HEK293 (cell line): ENCODE measurements around the gene KIF18B.
"Not testable (repeated sequence)": the region's sequence is repeated elsewhere in the genome, so short reads cannot be mapped to it uniquely, and the experiment has no call there.

Source experiments
- CTCF ChIA-PET: fragments of 350-600 bp; formaldehyde crosslinking; extraction: SDS; loops from one replicate; lab custom pipeline; 2021; ENCODE audit warnings: antibody characterized with exemption; lab: Yijun Ruan, JAX
- POLR2A ChIA-PET: fragments of 300-600 bp; formaldehyde crosslinking; extraction: SDS; loops from one replicate; lab custom pipeline; 2020; ENCODE audit warnings: antibody characterized with exemption, inconsistent platforms; lab: Yijun Ruan, JAX
- H3K27ac ChIP-seq: fragments of 200-500 bp; sonication (Bioruptor generic); 2 replicates; pipeline ENCODE4 v1.5.1; 2014; ENCODE audit warnings: low read depth, low read length, control low read depth, inconsistent platforms; ENCODE audit errors: extremely low read depth
- H3K36me3 ChIP-seq, 2 experiments: fragments of 200-500 bp in 1 of 2; sonication (Bioruptor generic) in 1 of 2; 1 replicate in 1 of 2; 2 replicates in 1 of 2; pipeline ENCODE4 v1.5.1; 2014 to 2017; ENCODE audit warnings: inconsistent platforms in 2 of 2, low read length in 2 of 2; ENCODE audit not compliant: control insufficient read depth in 2 of 2, insufficient read depth in 1 of 2
- H3K4me1 ChIP-seq: fragments of 200-500 bp; sonication (Bioruptor generic); 2 replicates; pipeline ENCODE4 v1.5.1; 2014; ENCODE audit warnings: mild to moderate bottlenecking, low read length, inconsistent platforms; ENCODE audit not compliant: control insufficient read depth, insufficient read depth
- H3K4me3 ChIP-seq: 2 replicates; pipeline ENCODE4 v1.5.1; 2011; ENCODE audit warnings: low read depth, mild to moderate bottlenecking, control low read depth, low read length, moderate library complexity
- H3K9me3 ChIP-seq: fragments of 200-500 bp; sonication (Bioruptor generic); 2 replicates; pipeline ENCODE4 v1.5.1; 2014; ENCODE audit warnings: low read depth, low read length, inconsistent platforms; ENCODE audit not compliant: control insufficient read depth, insufficient read depth
- PRDM1 ChIP-seq: fragments of 450-650 bp; formaldehyde crosslinking; IDR thresholded peaks from 2 replicates; pipeline ENCODE4; 2016; ENCODE audit warnings: missing biosample characterization, missing genetic modification characterization
- YY1 ChIP-seq: fragments of 450-650 bp; formaldehyde crosslinking; IDR thresholded peaks from 2 replicates; pipeline ENCODE4 v1.5.1; 2018; ENCODE audit warnings: missing biosample characterization, missing genetic modification characterization
- ZFP69B ChIP-seq: fragments of 450-650 bp; formaldehyde crosslinking; IDR thresholded peaks from 2 replicates; pipeline ENCODE4 v1.5.1; 2016; ENCODE audit warnings: missing biosample characterization, missing genetic modification characterization
- ZNF221 ChIP-seq: fragments of 450-650 bp; formaldehyde crosslinking; IDR thresholded peaks from 2 replicates; pipeline ENCODE4 v1.5.1; 2017; ENCODE audit warnings: missing biosample characterization, missing genetic modification characterization, borderline replicate concordance
- ZNF394 ChIP-seq: fragments of 450-650 bp; formaldehyde crosslinking; IDR thresholded peaks from 2 replicates; pipeline ENCODE4 v1.5.1; 2016; ENCODE audit warnings: missing biosample characterization, missing genetic modification characterization, mild to moderate bottlenecking, moderate library complexity, borderline replicate concordance
- ZNF423 ChIP-seq: fragments of 450-650 bp; formaldehyde crosslinking; IDR thresholded peaks from 2 replicates; pipeline ENCODE4 v1.5.1; 2016; ENCODE audit warnings: missing biosample characterization, missing genetic modification characterization
- ZNF426 ChIP-seq: fragments of 450-650 bp; formaldehyde crosslinking; IDR thresholded peaks from 2 replicates; pipeline ENCODE4 v1.5.1; 2017; ENCODE audit warnings: missing biosample characterization, missing genetic modification characterization, mild to moderate bottlenecking, inconsistent platforms, moderate library complexity
- ZNF600 ChIP-seq: fragments of 450-650 bp; formaldehyde crosslinking; IDR thresholded peaks from 2 replicates; pipeline ENCODE4 v1.5.1; 2016; ENCODE audit warnings: missing biosample characterization, missing genetic modification characterization
- TF ChIP-seq, protein P1 (sequence below): fragments of 450-650 bp; formaldehyde crosslinking; IDR thresholded peaks from 2 replicates; pipeline ENCODE4 v1.5.1; 2016; ENCODE audit warnings: missing biosample characterization, missing genetic modification characterization
- TF ChIP-seq, protein P2 (sequence below): fragments of 450-650 bp; formaldehyde crosslinking; IDR thresholded peaks from 2 replicates; pipeline ENCODE4 v1.5.1; 2016; ENCODE audit warnings: missing biosample characterization, missing genetic modification characterization
- TF ChIP-seq, protein P3 (sequence below): fragments of 450-650 bp; formaldehyde crosslinking; IDR thresholded peaks from 2 replicates; pipeline ENCODE4 v1.5.1; 2016; ENCODE audit warnings: missing biosample characterization, missing genetic modification characterization, borderline replicate concordance
- TF ChIP-seq, protein P4 (sequence below): fragments of 450-650 bp; formaldehyde crosslinking; IDR thresholded peaks from 2 replicates; pipeline ENCODE4; 2016; ENCODE audit warnings: missing biosample characterization, missing genetic modification characterization
- TF ChIP-seq, protein P5 (sequence below): fragments of 450-650 bp; formaldehyde crosslinking; IDR thresholded peaks from 2 replicates; pipeline ENCODE4 v1.5.1; 2017; ENCODE audit warnings: missing biosample characterization, missing genetic modification characterization

Gene KIF18B

DNA sequence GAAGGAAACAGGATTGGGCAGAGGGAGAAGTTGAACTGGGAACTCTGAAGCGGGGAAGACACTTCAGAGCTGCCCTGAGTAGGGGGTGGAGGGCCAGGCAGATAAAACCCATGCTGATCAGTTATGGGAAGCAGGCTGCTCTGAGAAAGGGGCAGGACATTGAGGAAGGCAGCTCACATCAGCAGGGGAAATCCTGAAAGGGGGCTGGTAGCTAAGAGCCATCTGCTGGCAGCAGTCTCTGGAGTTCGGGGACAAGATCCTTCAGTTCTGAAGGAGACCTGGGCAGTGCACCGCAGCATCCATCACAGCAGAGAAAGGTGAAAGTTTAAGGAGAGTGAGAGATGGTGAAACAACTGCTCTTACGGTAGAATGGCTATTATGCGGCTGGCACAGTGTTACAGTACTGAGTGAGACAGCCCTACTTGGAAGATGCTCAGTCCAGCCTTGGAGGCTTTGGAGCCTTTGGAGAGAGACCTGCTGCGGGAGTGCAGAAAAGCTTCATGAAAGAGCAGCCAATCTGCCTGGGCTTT is 5.4 kb upstream of the KIF18B start:
- Histone ChIP-seq H3K4me3 (no peak overlapping the region), H3K27ac (no peak overlapping the region), H3K9me3 (no peaks in the 10 kb centered on the region), H3K36me3 (no peaks in the 10 kb centered on the region), H3K4me1 (no peaks in the 10 kb centered on the region)
- TF ChIP-seq PRDM1 (tag by site-specific recombination) (0 out of 2 replicates have a peak, but pooled peaks have one; percentile 19), ZNF221 (no peak), ZNF600 (tag by site-specific recombination) (peak; percentile 31; the same call in 1 of the 2 replicates), YY1 (tag by site-specific recombination) (no peak)
- TF ChIP-seq, protein P1, sequence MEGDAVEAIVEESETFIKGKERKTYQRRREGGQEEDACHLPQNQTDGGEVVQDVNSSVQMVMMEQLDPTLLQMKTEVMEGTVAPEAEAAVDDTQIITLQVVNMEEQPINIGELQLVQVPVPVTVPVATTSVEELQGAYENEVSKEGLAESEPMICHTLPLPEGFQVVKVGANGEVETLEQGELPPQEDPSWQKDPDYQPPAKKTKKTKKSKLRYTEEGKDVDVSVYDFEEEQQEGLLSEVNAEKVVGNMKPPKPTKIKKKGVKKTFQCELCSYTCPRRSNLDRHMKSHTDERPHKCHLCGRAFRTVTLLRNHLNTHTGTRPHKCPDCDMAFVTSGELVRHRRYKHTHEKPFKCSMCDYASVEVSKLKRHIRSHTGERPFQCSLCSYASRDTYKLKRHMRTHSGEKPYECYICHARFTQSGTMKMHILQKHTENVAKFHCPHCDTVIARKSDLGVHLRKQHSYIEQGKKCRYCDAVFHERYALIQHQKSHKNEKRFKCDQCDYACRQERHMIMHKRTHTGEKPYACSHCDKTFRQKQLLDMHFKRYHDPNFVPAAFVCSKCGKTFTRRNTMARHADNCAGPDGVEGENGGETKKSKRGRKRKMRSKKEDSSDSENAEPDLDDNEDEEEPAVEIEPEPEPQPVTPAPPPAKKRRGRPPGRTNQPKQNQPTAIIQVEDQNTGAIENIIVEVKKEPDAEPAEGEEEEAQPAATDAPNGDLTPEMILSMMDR (tag by site-specific recombination): peak; percentile 57; the same call in 1 of the 2 replicates
- ChIA-PET POLR2A (no interaction called here), CTCF (interaction anchor here (1.5 to 2.2 kb wide), 3 partner anchors 9 to 147 kb away, joined by 4 to 9 read pairs (median 5); no protein-coding TSS in a partner anchor)

DNA sequence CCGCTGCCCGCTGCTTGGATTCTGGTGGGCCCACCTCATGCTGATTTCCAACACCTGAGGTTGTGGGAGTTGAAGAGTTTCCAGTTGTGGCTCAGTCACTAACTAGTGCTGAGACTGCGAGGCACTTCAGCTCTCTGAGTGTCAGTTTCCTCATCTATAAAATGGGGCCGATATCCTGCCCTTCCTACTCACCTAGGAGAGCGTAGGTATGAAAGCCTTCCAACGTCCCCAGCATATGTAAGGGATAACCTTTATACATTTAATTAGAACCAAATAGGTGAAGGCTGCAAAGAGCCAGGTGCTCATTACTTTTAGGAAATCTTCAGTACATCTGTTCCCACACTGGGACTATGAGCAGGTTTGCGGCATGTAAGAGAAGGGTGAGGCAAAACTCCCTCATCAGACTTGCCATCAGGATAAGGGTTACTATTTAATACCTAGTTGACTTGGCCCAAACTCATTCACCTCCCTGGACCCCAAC is 782 bp upstream of the KIF18B start:
- CTCF ChIA-PET: interaction anchor here (1.3 kb wide), 1 partner anchor 70 kb away, joined by 4 read pairs; no protein-coding TSS in a partner anchor
- TF ChIP-seq ZNF426 (no peak), ZFP69B (tag by site-specific recombination) (peak; percentile 84)
- no peaks in the 10 kb centered on the region; the same call in 1 of the 2 replicates for H3K4me1 ChIP-seq
- no peaks in the 10 kb centered on the region for H3K9me3 ChIP-seq
- H3K27ac ChIP-seq: no peak overlapping the region; the same call in 1 of the 2 replicates
- H3K36me3 ChIP-seq: peaks cover 13 to 25% of the 10 kb centered on the region in 2 experiments
- no peak overlapping the region for H3K4me3 ChIP-seq
- POLR2A ChIA-PET: interaction anchor here (1.3 kb wide), 1 partner anchor 20 kb away, joined by 5 read pairs; no protein-coding TSS in a partner anchor

DNA sequence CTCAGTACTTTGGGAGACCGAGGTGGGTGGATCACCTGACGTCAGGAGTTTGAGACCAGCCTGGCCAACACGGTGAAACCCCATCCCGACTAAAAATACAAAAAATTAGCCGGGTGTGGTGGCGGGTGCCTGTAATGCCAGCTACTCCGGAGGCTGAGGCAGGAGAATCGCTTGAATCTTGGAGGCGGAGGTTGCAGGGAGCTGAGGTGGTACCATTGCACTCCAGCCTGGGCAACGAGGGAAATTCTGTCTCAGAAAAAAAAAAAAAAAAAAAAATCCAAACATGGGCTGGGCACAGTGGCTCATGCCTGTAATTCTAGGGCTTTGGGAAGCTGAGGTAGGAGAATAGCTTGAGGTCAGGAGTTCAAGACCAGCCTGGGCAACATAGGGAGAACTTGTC is 1.9 kb downstream of the KIF18B start:
- not testable (repeated sequence) for H3K4me1 ChIP-seq, H3K9me3 ChIP-seq, H3K27ac ChIP-seq, H3K4me3 ChIP-seq
- TF ChIP-seq, protein P2, sequence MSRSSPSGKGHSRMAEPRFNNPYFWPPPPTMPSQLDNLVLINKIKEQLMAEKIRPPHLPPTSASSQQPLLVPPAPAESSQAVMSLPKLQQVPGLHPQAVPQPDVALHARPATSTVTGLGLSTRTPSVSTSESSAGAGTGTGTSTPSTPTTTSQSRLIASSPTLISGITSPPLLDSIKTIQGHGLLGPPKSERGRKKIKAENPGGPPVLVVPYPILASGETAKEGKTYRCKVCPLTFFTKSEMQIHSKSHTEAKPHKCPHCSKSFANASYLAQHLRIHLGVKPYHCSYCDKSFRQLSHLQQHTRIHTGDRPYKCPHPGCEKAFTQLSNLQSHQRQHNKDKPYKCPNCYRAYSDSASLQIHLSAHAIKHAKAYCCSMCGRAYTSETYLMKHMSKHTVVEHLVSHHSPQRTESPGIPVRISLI (tag by site-specific recombination): peak; percentile 85
- peak; percentile 56; the same call in 1 of the 2 replicates for TF ChIP-seq ZNF394 (tag by site-specific recombination)
- CTCF ChIA-PET: interaction anchor here (0.5 to 1.4 kb wide), 5 partner anchors 25 to 190 kb away, joined by 3 to 5 read pairs (median 4); partner anchors contain the start of gene ACBD4
- H3K36me3 ChIP-seq: peaks cover 29 to 39% of the 10 kb centered on the region in 2 experiments
- POLR2A ChIA-PET: interaction anchor here (0.7 kb wide), 1 partner anchor 16 kb away, joined by 3 read pairs; no protein-coding TSS in a partner anchor

DNA sequence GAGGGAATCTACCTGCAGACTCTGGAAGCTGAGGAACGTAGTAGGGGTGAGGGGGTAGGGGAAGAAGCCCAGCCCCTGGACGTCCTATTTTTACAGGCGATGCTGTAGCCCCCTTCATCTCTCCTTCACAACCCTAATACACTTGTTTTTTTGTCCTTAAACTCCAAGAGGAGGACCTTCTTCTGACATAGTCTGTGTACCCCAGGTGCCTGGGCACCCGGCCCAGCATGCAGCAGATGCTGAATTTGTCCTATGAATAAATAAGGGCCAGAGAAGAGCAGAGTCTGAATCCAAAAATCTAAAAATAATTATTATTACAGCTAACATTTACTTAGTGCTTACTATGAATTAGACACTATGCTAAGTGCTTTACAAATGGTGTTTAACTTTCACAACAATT is 5.1 kb downstream of the KIF18B start:
- ChIA-PET POLR2A (interaction anchor here (0.7 to 1.4 kb wide), 2 partner anchors 16 to 167 kb away, joined by 3 to 4 read pairs; no protein-coding TSS in a partner anchor), CTCF (interaction anchor here (0.6 to 8.1 kb wide), 4 partner anchors 12 to 78 kb away, joined by 3 to 39 read pairs (median 19); no protein-coding TSS in a partner anchor)
- Histone ChIP-seq H3K36me3 (peaks cover 44 to 63% of the 10 kb centered on the region in 2 experiments), H3K4me1 (peaks cover 4% of the 10 kb centered on the region; the same call in 1 of the 2 replicates), H3K9me3 (no peaks in the 10 kb centered on the region), H3K27ac (peak overlapping the region; percentile 43), H3K4me3 (no peak overlapping the region)
- TF ChIP-seq, protein P3, sequence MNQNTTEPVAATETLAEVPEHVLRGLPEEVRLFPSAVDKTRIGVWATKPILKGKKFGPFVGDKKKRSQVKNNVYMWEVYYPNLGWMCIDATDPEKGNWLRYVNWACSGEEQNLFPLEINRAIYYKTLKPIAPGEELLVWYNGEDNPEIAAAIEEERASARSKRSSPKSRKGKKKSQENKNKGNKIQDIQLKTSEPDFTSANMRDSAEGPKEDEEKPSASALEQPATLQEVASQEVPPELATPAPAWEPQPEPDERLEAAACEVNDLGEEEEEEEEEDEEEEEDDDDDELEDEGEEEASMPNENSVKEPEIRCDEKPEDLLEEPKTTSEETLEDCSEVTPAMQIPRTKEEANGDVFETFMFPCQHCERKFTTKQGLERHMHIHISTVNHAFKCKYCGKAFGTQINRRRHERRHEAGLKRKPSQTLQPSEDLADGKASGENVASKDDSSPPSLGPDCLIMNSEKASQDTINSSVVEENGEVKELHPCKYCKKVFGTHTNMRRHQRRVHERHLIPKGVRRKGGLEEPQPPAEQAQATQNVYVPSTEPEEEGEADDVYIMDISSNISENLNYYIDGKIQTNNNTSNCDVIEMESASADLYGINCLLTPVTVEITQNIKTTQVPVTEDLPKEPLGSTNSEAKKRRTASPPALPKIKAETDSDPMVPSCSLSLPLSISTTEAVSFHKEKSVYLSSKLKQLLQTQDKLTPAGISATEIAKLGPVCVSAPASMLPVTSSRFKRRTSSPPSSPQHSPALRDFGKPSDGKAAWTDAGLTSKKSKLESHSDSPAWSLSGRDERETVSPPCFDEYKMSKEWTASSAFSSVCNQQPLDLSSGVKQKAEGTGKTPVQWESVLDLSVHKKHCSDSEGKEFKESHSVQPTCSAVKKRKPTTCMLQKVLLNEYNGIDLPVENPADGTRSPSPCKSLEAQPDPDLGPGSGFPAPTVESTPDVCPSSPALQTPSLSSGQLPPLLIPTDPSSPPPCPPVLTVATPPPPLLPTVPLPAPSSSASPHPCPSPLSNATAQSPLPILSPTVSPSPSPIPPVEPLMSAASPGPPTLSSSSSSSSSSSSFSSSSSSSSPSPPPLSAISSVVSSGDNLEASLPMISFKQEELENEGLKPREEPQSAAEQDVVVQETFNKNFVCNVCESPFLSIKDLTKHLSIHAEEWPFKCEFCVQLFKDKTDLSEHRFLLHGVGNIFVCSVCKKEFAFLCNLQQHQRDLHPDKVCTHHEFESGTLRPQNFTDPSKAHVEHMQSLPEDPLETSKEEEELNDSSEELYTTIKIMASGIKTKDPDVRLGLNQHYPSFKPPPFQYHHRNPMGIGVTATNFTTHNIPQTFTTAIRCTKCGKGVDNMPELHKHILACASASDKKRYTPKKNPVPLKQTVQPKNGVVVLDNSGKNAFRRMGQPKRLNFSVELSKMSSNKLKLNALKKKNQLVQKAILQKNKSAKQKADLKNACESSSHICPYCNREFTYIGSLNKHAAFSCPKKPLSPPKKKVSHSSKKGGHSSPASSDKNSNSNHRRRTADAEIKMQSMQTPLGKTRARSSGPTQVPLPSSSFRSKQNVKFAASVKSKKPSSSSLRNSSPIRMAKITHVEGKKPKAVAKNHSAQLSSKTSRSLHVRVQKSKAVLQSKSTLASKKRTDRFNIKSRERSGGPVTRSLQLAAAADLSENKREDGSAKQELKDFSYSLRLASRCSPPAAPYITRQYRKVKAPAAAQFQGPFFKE: no peak
- TF ChIP-seq, protein P4, sequence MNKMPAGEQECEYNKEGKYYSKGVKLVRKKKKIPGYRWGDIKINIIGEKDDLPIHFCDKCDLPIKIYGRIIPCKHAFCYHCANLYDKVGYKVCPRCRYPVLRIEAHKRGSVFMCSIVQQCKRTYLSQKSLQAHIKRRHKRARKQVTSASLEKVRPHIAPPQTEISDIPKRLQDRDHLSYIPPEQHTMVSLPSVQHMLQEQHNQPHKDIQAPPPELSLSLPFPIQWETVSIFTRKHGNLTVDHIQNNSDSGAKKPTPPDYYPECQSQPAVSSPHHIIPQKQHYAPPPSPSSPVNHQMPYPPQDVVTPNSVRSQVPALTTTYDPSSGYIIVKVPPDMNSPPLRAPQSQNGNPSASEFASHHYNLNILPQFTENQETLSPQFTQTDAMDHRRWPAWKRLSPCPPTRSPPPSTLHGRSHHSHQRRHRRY (tag by site-specific recombination): no peak
- TF ChIP-seq, protein P5, sequence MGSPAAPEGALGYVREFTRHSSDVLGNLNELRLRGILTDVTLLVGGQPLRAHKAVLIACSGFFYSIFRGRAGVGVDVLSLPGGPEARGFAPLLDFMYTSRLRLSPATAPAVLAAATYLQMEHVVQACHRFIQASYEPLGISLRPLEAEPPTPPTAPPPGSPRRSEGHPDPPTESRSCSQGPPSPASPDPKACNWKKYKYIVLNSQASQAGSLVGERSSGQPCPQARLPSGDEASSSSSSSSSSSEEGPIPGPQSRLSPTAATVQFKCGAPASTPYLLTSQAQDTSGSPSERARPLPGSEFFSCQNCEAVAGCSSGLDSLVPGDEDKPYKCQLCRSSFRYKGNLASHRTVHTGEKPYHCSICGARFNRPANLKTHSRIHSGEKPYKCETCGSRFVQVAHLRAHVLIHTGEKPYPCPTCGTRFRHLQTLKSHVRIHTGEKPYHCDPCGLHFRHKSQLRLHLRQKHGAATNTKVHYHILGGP (tag by site-specific recombination): no peak
- no peak for TF ChIP-seq ZNF423
